Nephron (organoid): ENCODE measurements around the gene PIGK.

Source experiments
- H3K27ac Mint-ChIP-seq, 3 experiments: 2 replicates each; pipeline ENCODE4 v1.8.0; 2020; ENCODE audit warnings: mixed read lengths in 3 of 3, mild to moderate bottlenecking in 2 of 3, moderate library complexity in 1 of 3
- H3K27me3 Mint-ChIP-seq: 2 replicates; pipeline ENCODE4 v1.8.0; 2021; ENCODE audit warnings: low read depth, mild to moderate bottlenecking, moderate library complexity, mixed read lengths
- H3K36me3 Mint-ChIP-seq: 2 replicates; pipeline ENCODE4 v1.8.0; 2020; ENCODE audit warnings: low read depth, mixed read lengths
- H3K4me1 Mint-ChIP-seq: 2 replicates; pipeline ENCODE4 v1.8.0; 2020; ENCODE audit warnings: mixed read lengths
- H3K4me3 Mint-ChIP-seq, 3 experiments: 2 replicates each; pipeline ENCODE4 v1.8.0; 2020; ENCODE audit warnings: mild to moderate bottlenecking in 3 of 3, mixed read lengths in 3 of 3, moderate library complexity in 2 of 3
- H3K9me3 Mint-ChIP-seq: 2 replicates; pipeline ENCODE4 v1.8.0; 2020; ENCODE audit warnings: mixed read lengths
- CTCF ChIP-seq, 3 experiments: fragments of 200-600 bp; sonication (generic); IDR thresholded peaks; one replicate each; pipeline ENCODE4 v1.5.0; 2021; ENCODE audit warnings: antibody characterized with exemption in 3 of 3; ENCODE audit not compliant: unreplicated experiment in 3 of 3

Gene PIGK

GRCh38 chr1:77044133-77044849, 174.9 kb downstream of the PIGK start:
- Mint-ChIP-seq H3K9me3 (no peaks in the 10 kb centered on the region), H3K27me3 (no peaks in the 10 kb centered on the region), H3K27ac (no peak overlapping the region), H3K4me3 (no peak overlapping the region), H3K36me3 (no peaks in the 10 kb centered on the region), H3K4me1 (no peaks in the 10 kb centered on the region)
- TF ChIP-seq CTCF (IDR thresholded peaks at IDR 0.05; ENCODE audit: unreplicated experiment in 3 of 3), result no peak

GRCh38 chr1:77040826-77041225, 178.4 kb downstream of the PIGK start:
- H3K27ac Mint-ChIP-seq, result no peak overlapping the region
- H3K4me1 Mint-ChIP-seq, result no peaks in the 10 kb centered on the region
- H3K9me3 Mint-ChIP-seq, result no peaks in the 10 kb centered on the region
- H3K36me3 Mint-ChIP-seq, result no peaks in the 10 kb centered on the region
- no peaks in the 10 kb centered on the region for H3K27me3 Mint-ChIP-seq
- no peak for TF ChIP-seq CTCF (IDR thresholded peaks at IDR 0.05; ENCODE audit: unreplicated experiment in 3 of 3)
- H3K4me3 Mint-ChIP-seq, result no peak overlapping the region

DNA sequence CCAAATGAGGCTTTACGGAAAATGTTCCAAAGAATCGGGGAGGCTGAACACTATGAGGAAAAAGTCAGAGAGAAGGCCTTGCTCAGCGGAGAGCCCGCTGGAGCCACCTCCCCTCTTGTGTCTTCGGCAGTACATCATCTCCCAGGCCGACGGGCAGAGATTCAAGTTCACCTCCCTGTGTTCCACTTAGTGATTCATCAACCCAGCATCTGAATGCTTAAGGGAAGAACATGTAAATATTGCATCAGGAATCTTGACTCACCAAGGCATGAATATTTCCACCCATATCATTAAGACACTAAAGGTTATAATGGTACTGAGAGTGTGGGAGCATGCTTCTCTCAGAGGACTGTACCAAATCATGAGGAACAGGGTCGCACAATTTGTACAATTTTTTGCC, 179.5 kb downstream of the PIGK start:
- no peak overlapping the region for H3K27ac Mint-ChIP-seq
- no peaks in the 10 kb centered on the region for H3K9me3 Mint-ChIP-seq
- H3K4me1 Mint-ChIP-seq, result no peaks in the 10 kb centered on the region
- H3K36me3 Mint-ChIP-seq, result no peaks in the 10 kb centered on the region
- TF ChIP-seq CTCF (IDR thresholded peaks at IDR 0.05; ENCODE audit: unreplicated experiment in 3 of 3), result no peak
- no peak overlapping the region for H3K4me3 Mint-ChIP-seq
- H3K27me3 Mint-ChIP-seq, result no peaks in the 10 kb centered on the region

DNA sequence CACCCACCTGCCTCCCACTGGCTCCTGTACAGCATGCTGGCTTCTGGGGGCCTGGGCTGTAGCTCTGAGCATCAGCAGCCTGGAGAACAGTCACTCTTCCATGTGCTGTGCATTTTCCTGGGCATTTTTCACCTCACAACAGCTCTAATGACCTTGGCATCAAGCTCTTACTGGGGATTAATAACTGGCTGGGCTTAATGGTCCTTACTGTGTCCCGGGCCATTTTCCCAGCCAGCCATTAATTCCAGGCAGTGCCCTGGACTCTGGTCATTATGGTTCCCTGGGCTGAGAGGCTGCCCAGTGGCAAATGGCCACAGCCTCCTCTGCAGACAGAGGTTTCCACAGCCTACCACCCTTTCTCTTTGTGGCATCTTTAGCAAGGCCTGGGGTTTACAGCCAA, 180.1 kb downstream of the PIGK start:
- no peak overlapping the region for H3K4me3 Mint-ChIP-seq
- H3K4me1 Mint-ChIP-seq, result no peaks in the 10 kb centered on the region
- no peak for TF ChIP-seq CTCF (IDR thresholded peaks at IDR 0.05; ENCODE audit: unreplicated experiment in 3 of 3)
- no peaks in the 10 kb centered on the region for H3K9me3 Mint-ChIP-seq
- no peaks in the 10 kb centered on the region for H3K27me3 Mint-ChIP-seq
- H3K36me3 Mint-ChIP-seq, result no peaks in the 10 kb centered on the region
- H3K27ac Mint-ChIP-seq, result no peak overlapping the region
